Stimulated activated CD4-positive, alpha-beta T cell treated with anti-CD3 and anti-CD28 coated beads, Interleukin-2, amount 100 ng/mL, for 24 hours (primary cell): ENCODE data around the gene MUC4.
"Not testable (repeated sequence)": the region's sequence is repeated elsewhere in the genome, so short reads cannot be mapped to it uniquely, and the experiment has no call there.

Experiments used
- DNase-seq, 2 donors: peaks; one replicate each; pipeline ENCODE4 v3.0.0-alpha.2; 2020

MUC4 gene

GRCh38 chr3:195809796-195810454 lies 1.8 kb downstream of the MUC4 start:
- no peak for DNase-seq

DNA sequence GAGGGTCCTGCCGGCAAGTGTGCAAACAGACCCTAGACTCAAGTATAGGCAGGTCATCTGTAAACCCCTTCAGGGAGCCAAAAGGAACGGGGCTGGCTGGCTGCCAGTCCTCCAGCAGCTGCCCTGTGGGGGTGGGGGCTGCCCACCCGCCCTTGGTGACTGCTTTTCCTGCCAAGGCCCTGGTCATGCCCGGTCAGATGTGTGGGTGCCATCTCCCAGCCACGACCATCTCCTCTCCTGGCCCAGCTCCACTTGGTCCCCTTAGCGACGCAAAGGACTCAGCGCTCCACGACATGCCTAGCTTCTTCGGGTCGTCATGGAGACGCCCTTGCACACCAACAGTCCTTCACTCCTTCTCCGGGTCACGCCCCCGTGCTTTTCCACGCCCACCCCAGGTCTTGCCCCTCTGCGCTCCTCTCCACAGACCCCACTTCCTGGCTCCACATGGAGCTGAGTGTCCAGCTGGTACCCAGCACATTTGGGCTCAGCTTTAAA lies 2.4 kb downstream of the MUC4 start:
- DNase-seq = no peak

DNA sequence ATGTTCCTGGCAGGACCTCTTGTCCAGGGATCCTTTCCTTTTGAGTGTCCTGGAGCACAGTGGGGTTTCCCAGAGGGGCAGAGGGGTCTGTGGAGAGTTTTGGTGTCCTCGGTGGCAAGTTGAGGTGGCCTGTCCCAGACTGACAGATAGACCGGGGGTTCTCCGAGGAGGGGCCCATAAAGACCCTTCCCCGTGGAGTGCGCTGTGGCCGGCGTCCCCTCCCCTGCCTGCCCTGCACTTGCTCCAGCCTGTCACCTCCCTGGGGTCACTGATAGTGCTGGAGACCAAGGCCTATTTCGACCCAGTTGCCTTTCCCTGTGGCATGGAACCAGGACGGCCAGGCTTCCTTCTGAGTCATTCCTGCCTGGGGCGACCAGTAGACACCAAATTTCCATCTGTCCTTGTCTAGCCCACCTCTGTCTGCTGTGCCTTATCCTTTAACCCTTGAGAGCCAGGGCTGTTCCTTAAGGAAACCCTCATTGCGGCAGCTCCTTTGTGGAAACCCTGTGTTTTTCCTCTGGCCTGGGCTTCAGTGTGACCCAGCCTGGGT lies 2.9 kb downstream of the MUC4 start:
- DNase-seq = no peak

- no peak for DNase-seq
These were observed 4.0 kb downstream of the MUC4 start for GRCh38 chr3:195807681-195808121.

- DNase-seq = no peak
These were observed 4.9 kb downstream of the MUC4 start for GRCh38 chr3:195806916-195807231.

- DNase-seq = no peak
These were observed 5.4 kb downstream of the MUC4 start for GRCh38 chr3:195806211-195806915.

DNA sequence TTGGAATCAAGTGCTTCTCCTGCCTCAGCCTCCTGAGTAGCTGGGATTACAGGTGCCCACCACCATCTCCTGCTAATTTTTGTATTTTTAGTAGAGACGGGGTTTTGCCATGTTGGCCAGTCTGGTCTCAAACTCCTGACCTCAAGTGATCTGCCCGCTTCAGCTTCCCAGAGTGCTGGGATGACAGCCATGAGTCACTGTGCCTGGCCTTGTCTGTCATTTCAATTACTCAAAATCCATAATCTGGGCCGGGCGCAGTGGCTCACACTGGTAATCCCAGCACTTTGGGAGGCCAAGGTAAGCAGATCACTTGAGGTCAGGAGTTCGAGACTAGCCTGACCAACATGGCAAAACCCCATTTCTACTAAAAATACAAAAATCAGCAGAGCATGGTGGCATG lies 6.1 kb downstream of the MUC4 start:
- not testable (repeated sequence) for DNase-seq

GRCh38 chr3:195805181-195805580 lies 6.5 kb downstream of the MUC4 start:
- no peak for DNase-seq

DNA sequence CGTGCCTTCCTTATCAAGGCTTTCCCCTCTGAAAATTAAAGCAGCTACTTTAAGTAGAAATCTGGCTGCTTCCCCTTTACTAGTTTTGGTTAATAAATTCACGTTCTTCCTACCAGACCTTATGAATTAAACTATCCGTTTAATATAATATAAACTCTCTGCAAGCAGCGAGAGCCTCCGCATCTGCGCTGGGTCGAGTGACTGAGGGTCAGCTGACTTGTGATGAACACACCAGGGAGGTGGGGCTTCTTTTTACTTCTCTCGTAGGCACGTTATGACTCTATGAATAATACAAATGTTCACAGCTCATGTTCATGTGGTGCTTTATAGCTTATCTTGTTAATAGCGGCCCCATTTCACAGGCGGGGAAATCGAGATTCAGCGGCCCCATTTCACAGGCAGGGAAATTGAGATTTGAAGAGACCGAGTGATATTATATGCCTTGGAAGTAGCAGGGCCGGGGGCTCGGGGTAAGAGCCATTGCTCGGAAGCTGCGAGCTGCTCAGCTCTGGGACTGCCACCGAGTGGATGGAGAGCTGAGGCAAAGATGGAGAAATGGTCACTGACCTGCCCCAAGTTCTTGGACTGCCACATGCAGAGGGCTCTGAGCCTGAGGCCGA lies 8.3 kb downstream of the MUC4 start:
- no peak for DNase-seq

GRCh38 chr3:195802795-195803194 lies 8.9 kb downstream of the MUC4 start:
- no peak for DNase-seq

GRCh38 chr3:195802261-195802701 lies 9.4 kb downstream of the MUC4 start:
- DNase-seq = peak; percentile 19 to 26

DNA sequence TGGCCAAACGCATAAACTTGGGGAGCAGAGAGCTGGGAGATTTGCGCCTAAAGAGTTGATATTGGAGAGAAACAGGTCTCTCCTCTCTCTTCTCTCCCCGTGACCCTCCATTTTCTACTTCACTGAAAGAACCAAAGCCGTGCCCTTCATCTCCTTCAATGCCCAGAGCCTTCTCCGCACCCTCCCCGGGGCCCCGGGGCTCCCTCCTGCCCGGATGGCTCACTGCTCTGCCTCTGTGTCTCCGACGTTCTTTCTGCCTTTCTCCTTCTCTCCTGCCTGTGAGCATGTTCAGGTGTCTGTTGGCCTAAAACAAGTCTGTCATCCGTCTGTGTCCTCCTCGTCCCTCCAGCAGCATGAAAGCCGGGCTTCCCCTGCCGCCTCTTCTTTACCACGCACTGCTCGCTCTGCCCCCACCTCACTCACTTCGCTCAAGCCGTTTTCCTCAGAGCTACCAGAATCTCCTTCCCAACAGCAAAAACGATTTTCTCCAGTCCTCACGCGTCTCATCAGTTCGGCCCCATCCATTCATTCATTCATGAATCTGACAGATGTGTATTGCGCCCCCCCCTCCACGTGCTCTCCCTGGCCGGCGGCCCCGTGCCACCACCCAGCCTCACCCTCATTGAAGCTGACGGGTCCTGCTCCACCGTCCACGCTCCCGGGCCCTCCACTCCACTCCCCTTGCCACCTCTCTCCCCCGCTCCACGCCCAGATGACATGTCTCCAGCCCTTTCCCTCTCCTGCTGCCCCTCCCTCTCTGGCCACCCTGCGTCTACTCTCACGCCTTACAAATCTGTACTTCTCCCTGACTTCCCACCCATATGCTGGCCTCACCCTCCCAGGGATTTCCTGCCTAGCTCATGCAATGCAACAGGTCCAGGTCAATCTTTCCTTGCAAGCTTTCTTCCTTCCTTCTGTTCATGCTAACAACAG lies 10.2 kb downstream of the MUC4 start:
- no peak for DNase-seq

- DNase-seq = no peak
These were observed 11.5 kb downstream of the MUC4 start for GRCh38 chr3:195800240-195800639.

GRCh38 chr3:195796795-195797194 lies 14.9 kb downstream of the MUC4 start:
- no peak for DNase-seq

GRCh38 chr3:195794708-195795107 lies 17.0 kb downstream of the MUC4 start:
- DNase-seq = no peak

GRCh38 chr3:195792621-195793020 lies 19.1 kb downstream of the MUC4 start:
- DNase-seq = not testable (repeated sequence)

GRCh38 chr3:195790901-195791300 lies 20.8 kb downstream of the MUC4 start:
- no peak for DNase-seq

DNA sequence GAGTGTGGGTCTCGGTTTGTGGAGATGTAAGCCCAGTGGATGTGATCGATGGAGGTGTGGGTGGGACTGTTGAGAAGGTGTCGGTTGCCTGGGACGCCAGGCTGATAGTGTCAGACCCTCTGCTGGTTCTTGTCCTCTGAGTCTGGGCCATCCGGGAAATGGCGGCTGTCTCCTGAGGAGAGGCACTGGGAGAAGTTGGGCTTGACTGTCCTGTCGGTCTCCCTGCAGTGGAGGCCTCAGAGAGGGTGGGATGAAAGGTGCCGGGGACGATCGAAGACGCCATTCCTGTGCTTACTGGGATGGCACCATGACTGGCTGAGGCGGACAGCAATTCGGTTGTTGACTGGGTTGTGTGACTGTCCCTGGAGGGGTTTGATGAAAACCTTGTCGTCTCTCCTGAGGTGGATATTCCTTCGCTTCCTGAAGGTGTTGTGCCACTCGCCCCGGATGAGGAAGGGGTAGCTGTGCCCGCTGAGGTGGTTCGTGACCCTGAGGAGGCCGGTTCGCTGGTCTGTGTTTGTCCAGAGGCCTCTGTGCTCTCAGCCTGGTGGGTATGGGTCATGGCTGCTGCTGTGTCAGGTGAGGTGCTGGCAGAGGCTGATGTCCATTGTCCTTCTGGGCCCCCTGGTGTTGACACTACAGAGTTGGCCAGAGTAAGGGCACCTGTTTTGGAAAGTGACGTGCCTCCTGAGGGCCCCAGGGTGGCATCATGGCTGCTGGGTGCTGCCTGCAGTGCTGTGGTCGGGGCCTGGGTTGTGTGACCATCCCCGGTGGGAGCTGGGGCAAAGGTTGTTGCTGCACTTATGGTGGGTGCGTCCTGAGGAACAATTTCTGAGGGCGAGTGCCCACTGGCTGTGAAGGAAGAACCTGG lies 22.8 kb downstream of the MUC4 start:
- no peak for DNase-seq

DNA sequence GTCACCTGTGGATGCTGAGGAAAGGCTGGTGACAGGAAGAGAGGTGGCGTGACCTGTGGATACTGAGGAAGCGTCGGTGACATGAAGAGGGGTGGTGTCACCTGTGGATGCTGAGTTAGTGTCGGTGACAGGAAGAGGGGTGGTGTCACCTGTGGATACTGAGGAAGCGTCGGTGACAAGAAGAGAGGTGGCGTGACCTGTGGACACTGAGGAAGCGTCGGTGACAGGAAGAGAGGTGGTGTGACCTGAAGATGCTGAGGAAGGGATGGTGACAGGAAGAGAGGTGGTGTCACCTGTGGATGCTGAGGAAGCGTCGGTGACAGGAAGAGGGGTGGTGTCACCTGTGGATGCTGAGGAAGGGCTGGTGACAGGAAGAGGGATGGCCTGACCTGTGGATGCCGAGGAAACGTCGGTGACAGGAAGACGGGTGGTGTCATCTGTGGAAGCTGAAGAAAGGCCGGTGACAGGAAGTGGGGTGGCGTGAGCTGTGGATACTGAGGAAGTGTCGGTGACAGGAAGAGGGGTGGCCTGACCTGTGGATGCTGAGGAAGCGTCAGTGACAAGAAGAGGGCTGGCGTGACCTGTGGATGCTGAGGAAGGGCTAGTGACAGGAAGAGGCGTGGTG lies 25.8 kb downstream of the MUC4 start:
- not testable (repeated sequence) for DNase-seq

DNA sequence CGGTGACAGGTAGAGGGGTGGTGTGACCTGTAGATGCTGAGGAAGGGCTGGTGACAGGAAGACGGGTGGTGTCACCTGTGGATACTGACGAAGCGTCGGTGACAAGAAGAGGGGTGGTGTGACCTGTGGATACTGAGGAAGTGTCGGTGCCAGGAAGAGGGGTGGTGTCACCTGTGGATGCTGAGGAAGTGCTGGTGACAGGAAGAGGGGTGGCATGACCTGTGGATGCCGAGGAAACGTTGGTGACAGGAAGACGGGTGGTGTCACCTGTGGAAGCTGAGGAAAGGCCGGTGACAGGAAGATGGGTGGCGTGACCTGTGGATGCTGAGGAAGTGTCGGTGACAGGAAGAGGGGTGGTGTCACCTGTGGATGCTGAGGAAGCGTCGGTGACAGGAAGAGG lies 27.7 kb downstream of the MUC4 start:
- DNase-seq = not testable (repeated sequence)

DNA sequence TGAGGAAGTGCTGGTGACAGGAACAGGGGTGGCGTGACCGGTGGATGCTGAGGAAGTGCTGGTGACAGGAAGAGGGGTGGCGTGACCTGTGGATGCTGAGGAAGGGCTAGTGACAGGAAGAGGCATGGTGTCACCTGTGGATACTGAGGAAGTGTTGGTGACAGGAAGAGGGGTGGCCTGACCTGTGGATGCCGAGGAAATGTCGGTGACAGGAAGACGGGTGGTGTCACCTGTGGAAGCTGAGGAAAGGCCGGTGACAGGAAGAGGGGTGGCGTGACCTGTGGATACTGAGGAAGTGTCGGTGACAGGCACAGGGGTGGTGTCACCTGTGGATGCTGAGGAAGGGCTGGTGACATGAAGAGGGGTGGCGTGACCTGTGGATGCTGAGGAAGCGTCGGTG lies 30.5 kb downstream of the MUC4 start:
- DNase-seq = not testable (repeated sequence)
